Activated naive CD4-positive, alpha-beta T cell treated with anti-CD3 and anti-CD28 coated beads, Interleukin-2, amount 10 ng/mL, durations not matched to agents 7 days and 5 days (primary cell): ENCODE measurements around the gene CARNS1.

Experiments used
- CTCF ChIA-PET: fragments of 350-600 bp; sonication (Branson Sonifier 250); formaldehyde crosslinking; loops from one replicate; lab custom pipeline; 2021; ENCODE audit warnings: antibody characterized with exemption; lab: Charles Lee
- DNase-seq: peaks from one replicate; pipeline ENCODE4 v3.0.0-alpha.2; 2020
- H3K27ac Mint-ChIP-seq: one replicate; pipeline ENCODE4 v1.8.0; 2021; ENCODE audit warnings: mild to moderate bottlenecking, moderate library complexity, mixed read lengths
- H3K27me3 Mint-ChIP-seq: one replicate; pipeline ENCODE4 v1.8.0; 2021; ENCODE audit warnings: mild to moderate bottlenecking, mixed read lengths
- H3K36me3 Mint-ChIP-seq: one replicate; pipeline ENCODE4 v1.8.0; 2021; ENCODE audit warnings: mixed read lengths
- H3K4me1 Mint-ChIP-seq: one replicate; pipeline ENCODE4 v1.8.0; 2021; ENCODE audit warnings: mixed read lengths
- H3K4me3 Mint-ChIP-seq: one replicate; pipeline ENCODE4 v1.8.0; 2021; ENCODE audit warnings: mild to moderate bottlenecking, moderate library complexity, mixed read lengths
- H3K9me3 Mint-ChIP-seq: one replicate; pipeline ENCODE4 v1.8.0; 2021; ENCODE audit warnings: mixed read lengths

The CARNS1 gene, protein sequence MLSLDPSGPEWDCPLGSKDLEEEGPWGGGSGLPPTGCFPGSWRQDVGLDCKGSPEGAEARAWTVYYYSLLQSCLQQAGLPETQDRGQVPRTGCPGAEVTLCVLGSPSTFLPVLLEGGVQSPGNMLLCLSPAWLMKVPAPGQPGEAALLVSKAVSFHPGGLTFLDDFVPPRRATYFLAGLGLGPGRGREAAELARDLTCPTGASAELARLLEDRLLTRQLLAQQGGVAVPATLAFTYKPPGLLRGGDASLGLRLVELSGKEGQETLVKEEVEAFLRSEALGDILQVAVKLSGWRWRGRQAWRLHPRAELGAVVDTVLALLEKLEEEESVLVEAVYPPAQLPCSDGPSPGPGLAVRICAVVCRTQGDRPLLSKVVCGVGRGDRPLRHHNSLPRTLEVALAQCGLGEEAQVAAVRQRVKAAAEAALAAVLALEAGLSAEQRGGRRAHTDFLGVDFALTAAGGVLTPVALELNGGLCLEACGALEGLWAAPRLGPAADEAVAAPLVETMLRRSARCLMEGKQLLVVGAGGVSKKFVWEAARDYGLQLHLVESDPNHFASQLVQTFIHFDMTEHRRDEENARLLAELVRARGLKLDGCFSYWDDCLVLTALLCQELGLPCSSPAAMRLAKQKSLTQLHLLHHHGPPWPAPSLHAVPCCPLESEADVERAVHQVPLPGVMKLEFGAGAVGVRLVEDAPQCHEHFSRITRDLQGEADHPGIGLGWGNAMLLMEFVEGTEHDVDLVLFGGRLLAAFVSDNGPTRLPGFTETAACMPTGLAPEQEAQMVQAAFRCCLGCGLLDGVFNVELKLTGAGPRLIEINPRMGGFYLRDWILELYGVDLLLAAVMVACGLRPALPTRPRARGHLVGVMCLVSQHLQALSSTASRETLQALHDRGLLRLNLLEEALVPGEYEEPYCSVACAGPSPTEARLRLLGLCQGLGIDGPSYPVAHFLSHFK

DNA sequence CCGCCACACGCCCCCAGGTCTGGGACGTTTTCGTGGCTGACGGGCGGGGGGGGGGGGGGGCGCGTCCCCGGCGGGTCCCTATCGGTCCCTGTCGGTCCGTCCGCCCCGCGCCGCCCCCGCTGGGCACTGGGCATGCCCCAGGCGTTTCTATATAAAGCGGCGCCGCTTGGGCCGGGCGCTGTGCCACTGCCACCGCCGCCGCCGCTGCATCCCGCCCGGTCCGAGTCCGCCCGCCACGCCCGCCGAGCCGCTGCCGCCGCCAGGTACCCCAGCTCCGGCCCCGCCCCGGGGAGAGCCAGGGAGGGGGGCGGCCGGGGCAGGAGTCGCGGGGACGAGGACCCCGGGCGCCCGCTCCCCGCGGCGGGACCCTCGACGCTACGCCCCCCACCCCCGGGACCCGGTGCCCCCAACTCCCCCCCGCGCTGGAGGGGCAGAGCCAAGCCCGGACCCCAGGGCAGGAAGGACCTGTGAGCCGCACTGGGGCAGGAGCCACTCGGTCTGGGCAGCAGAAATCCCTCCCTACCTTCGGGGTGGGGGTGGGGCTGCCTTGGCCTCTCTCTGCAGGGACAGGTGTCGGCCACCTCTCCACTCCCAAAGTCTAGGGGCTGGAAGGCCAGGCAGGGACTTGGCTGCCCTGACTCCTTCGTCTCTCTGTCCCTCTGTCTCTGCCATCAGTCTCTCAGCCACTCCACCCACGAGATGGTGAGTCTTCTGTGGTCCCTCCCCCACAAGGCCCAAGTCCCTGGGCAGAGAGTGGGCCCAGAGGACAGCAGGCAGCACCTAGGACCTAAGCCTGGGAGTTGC is at the start of gene CARNS1:
Gene CARNS1, plus strand, starts transcription at position 178 of the 804 bp plus-strand sequence. Its CDS starts 522 bp downstream, at position 700.
- Mint-ChIP-seq H3K4me3 (peak within 1 kb of the TSS; percentile 59), H3K27ac (peak within 1 kb of the TSS; percentile 88), H3K4me1 (peaks cover 82% of the 10 kb centered on the region), H3K9me3 (no peaks in the 10 kb centered on the region), H3K36me3 (peaks cover 7% of the 10 kb centered on the region), H3K27me3 (peaks cover 54% of the 10 kb centered on the region)
- CTCF ChIA-PET, result no interaction called here
- DNase-seq, result no peak

- H3K4me1 Mint-ChIP-seq, result peaks cover 28% of the 10 kb centered on the region
Observed at GRCh38 chr11:67365736-67366444, 49.6 kb upstream of the CARNS1 start.

DNA sequence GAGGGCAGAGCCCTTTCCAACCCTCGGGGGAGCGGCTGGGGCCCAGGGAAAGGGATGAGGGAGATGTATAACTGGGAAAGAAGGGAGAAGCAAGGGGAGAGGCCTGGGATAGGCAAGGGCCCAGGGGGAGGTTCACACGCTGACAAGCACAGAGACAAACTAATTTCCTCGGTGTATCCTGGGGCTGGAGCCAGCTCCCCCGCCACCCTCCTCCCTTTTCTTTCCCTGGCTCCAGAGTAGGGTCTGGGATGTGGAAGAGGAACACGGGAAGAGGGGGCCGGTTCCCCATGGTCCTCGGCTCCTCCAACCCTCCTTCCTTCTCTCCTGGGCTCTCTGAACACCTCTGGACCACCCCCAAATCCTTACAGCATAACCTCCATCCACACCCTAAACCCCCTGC is 48.9 kb upstream of the CARNS1 start:
- CTCF ChIA-PET, result interaction anchor here (1.0 to 2.7 kb wide), 3 partner anchors 9 to 16 kb away, joined by 4 to 8 read pairs (median 5); no protein-coding TSS in a partner anchor
- DNase-seq, result no peak
- peaks cover 88% of the 10 kb centered on the region for H3K27me3 Mint-ChIP-seq

More at GRCh38 chr11:67365736-67366444, 49.6 kb upstream of the CARNS1 start:
- Mint-ChIP-seq H3K36me3 (no peaks in the 10 kb centered on the region), H3K27me3 (peaks cover 82% of the 10 kb centered on the region), H3K4me3 (no peak overlapping the region), H3K9me3 (no peaks in the 10 kb centered on the region), H3K27ac (no peak overlapping the region)
- CTCF ChIA-PET, result interaction anchor here (1.0 to 2.7 kb wide), 6 partner anchors 8 to 28 kb away, joined by 3 to 8 read pairs (median 4); no protein-coding TSS in a partner anchor
- DNase-seq, result no peak

GRCh38 chr11:67366961-67367760 is 48.3 kb upstream of the CARNS1 start:
- DNase-seq, result no peak
- Mint-ChIP-seq H3K4me1 (peaks cover 36% of the 10 kb centered on the region), H3K36me3 (no peaks in the 10 kb centered on the region), H3K27ac (no peak overlapping the region), H3K4me3 (no peak overlapping the region), H3K9me3 (no peaks in the 10 kb centered on the region), H3K27me3 (peaks cover 94% of the 10 kb centered on the region)
- CTCF ChIA-PET, result interaction anchor here (0.6 to 2.7 kb wide), 5 partner anchors 10 to 281 kb away, joined by 3 to 8 read pairs (median 5); no protein-coding TSS in a partner anchor

More for the DNA sequence above, 48.9 kb upstream of the CARNS1 start:
- Mint-ChIP-seq H3K27ac (no peak overlapping the region), H3K36me3 (no peaks in the 10 kb centered on the region), H3K4me3 (no peak overlapping the region), H3K4me1 (peaks cover 31% of the 10 kb centered on the region), H3K9me3 (no peaks in the 10 kb centered on the region)

DNA sequence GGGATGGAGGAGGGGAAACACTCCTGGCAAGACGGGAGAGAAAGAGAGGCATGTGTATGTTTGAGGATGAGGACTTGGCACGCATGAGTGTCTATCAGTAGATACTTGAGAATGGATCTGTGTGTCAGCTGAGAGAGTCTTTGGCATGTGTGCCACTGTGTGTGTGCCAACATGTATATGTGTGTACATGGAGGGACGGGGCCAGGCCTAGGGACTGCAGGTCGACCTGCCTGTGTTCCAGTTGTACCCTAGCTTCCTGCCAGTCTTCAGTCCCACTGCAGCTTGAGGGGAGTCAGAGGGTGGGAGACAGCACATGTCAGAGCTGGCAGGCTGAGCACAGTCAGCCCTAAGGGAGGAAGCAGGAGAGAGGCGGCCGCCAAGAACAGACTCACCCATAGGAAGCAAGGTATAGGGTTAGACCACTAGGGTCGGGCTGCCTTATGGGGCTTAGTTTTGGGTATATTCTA is 47.7 kb upstream of the CARNS1 start:
- Mint-ChIP-seq H3K4me1 (peaks cover 36% of the 10 kb centered on the region), H3K4me3 (no peak overlapping the region), H3K36me3 (no peaks in the 10 kb centered on the region), H3K9me3 (no peaks in the 10 kb centered on the region), H3K27ac (no peak overlapping the region), H3K27me3 (peaks cover 95% of the 10 kb centered on the region)
- CTCF ChIA-PET, result interaction anchor here (0.6 to 1.1 kb wide), 4 partner anchors 15 to 281 kb away, joined by 3 to 5 read pairs (median 4); no protein-coding TSS in a partner anchor
- DNase-seq, result no peak

DNA sequence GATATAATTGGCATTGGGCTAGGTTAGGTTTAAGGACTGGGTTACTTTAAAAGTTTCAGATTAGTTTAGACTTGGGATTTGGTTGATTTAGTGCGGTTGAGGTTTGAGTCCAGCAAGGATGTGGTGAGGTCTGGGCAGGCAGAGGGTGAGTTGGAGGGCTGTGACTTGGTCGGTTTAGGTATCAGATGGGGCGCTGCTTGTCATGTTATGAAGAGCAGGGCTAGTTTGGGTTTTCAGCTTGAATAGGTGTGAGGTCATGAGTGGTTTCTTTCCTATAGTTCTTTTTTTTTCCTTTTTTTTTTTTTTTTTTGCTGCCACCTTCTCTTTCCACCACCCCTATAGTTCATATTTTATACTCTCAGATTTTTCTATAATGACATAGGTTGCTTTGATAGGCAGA is 46.9 kb upstream of the CARNS1 start:
- Mint-ChIP-seq H3K4me3 (no peak overlapping the region), H3K27me3 (peaks cover 95% of the 10 kb centered on the region), H3K9me3 (no peaks in the 10 kb centered on the region), H3K36me3 (no peaks in the 10 kb centered on the region), H3K4me1 (peaks cover 37% of the 10 kb centered on the region), H3K27ac (no peak overlapping the region)
- no peak for DNase-seq
- CTCF ChIA-PET, result interaction anchor here (1.1 to 24.9 kb wide), 3 partner anchors 14 to 122 kb away, joined by 3 to 564 read pairs (median 46); partner anchors contain the start of gene POLD4

GRCh38 chr11:67369275-67369674 is 46.2 kb upstream of the CARNS1 start:
- Mint-ChIP-seq H3K4me1 (peaks cover 37% of the 10 kb centered on the region), H3K9me3 (no peaks in the 10 kb centered on the region), H3K4me3 (no peak overlapping the region), H3K27me3 (peaks cover 98% of the 10 kb centered on the region), H3K27ac (no peak overlapping the region), H3K36me3 (no peaks in the 10 kb centered on the region)
- CTCF ChIA-PET, result interaction anchor here (1.1 to 24.9 kb wide), 4 partner anchors 14 to 123 kb away, joined by 3 to 564 read pairs (median 34); partner anchors contain the start of gene POLD4
- no peak for DNase-seq

- peaks cover 37% of the 10 kb centered on the region for H3K4me1 Mint-ChIP-seq
- CTCF ChIA-PET, result interaction anchor here (1.0 to 24.9 kb wide), 6 partner anchors 8 to 123 kb away, joined by 3 to 564 read pairs (median 14); partner anchors contain the start of gene POLD4
- no peak overlapping the region for H3K4me3 Mint-ChIP-seq
Observed at GRCh38 chr11:67369801-67370284, 45.6 kb upstream of the CARNS1 start.

DNA sequence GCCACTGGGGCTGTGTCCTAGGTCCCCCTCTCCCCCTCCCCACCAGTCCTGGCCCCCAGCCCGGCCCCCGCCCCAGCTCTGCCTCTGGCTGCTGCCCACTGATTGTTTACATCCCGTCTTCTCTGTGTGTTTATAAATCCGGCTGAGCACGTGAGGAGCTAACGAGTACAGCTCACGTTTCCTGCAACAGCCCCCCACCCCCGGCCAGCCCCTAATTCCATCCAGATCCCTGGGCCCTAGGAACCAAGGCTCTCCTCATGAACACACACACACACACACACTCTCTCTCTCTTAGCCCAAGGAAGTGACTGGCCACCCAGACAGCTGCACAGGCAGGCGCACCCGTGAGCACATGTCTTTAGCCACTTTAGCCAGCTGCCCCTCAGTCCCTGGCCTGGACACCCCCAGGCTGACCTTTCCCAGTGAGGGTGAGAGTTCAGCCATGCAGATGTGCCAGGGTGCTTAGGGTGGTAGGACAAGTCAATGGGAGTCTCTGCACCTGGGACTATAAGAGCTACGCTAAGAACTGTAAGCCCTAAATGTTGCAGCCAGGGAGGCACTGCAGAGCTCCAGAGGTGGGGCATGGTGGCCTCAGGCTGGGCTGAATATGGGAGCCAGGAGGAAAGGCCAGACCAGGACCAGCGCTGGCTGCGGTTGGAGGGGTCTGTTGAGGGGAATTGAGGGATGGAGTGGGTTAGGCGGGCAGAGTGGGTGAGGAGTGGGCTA is 45.0 kb upstream of the CARNS1 start:
- CTCF ChIA-PET, result interaction anchor here (1.0 to 24.9 kb wide), 7 partner anchors 9 to 112 kb away, joined by 3 to 564 read pairs (median 6); partner anchors contain the start of genes AIP and POLD4
- Mint-ChIP-seq H3K27me3 (peaks cover 100% of the 10 kb centered on the region), H3K4me1 (peaks cover 38% of the 10 kb centered on the region), H3K9me3 (no peaks in the 10 kb centered on the region), H3K36me3 (no peaks in the 10 kb centered on the region), H3K4me3 (no peak overlapping the region), H3K27ac (no peak overlapping the region)
- DNase-seq, result no peak

More at GRCh38 chr11:67369801-67370284, 45.6 kb upstream of the CARNS1 start:
- DNase-seq, result no peak
- H3K9me3 Mint-ChIP-seq, result no peaks in the 10 kb centered on the region
- no peaks in the 10 kb centered on the region for H3K36me3 Mint-ChIP-seq
- no peak overlapping the region for H3K27ac Mint-ChIP-seq
- H3K27me3 Mint-ChIP-seq, result peaks cover 100% of the 10 kb centered on the region

DNA sequence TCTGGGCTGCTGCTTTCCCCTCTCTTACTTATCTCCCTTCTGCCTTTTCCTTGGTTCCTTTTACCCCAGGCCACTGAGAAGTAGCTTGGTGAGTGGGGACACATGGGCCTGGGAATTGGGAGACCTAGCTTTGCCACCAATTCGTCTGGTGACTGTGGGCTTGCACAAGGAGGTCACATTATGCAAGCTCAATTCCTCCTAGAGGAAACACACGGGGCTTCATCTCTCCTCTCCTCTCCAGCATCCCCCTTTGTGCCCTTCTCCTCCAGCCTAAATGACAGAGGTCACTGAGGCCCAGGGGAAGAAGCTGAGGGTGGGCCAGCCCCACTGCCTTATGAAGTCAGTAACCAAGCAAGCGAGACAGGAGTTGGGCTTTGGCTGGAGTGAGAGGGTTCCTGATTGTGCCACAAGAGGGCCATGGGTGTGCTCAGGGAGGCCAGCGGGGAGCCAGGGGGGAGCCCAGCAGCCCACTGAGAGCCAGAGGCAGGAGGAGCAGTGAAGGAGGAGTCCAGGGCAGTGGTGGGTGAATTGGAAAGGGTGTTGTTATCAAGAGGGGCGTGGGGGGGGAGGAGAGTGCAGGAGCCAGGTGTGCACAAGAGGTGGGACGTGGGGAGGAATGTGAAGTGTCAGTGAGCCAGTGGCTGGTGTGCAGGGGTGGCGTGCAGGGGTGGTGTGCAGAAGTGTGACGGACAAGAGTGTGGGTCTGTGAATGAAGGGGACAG is 44.1 kb upstream of the CARNS1 start:
- CTCF ChIA-PET, result interaction anchor here (1.1 to 24.9 kb wide), 6 partner anchors 10 to 112 kb away, joined by 3 to 564 read pairs (median 14); partner anchors contain the start of genes AIP and POLD4
- no peaks in the 10 kb centered on the region for H3K9me3 Mint-ChIP-seq
- H3K36me3 Mint-ChIP-seq, result no peaks in the 10 kb centered on the region
- H3K4me3 Mint-ChIP-seq, result peak overlapping the region; percentile 66
- no peak overlapping the region for H3K27ac Mint-ChIP-seq
- peaks cover 100% of the 10 kb centered on the region for H3K27me3 Mint-ChIP-seq
- H3K4me1 Mint-ChIP-seq, result peaks cover 42% of the 10 kb centered on the region
- DNase-seq, result peak; percentile 46
